C4-2B (cell line): ENCODE measurements around the gene CA5A.

ENCODE experiments used
- ZFX ChIP-seq: fragments of 450-650 bp; IDR thresholded peaks from 2 replicates; pipeline ENCODE4 v1.6.1; 2017
- TF ChIP-seq, protein P1 (sequence below): fragments of 450-650 bp; conservative IDR thresholded peaks from 2 replicates; pipeline ENCODE4 v1.5.1; 2017; ENCODE audit warnings: mild to moderate bottlenecking

DNA sequence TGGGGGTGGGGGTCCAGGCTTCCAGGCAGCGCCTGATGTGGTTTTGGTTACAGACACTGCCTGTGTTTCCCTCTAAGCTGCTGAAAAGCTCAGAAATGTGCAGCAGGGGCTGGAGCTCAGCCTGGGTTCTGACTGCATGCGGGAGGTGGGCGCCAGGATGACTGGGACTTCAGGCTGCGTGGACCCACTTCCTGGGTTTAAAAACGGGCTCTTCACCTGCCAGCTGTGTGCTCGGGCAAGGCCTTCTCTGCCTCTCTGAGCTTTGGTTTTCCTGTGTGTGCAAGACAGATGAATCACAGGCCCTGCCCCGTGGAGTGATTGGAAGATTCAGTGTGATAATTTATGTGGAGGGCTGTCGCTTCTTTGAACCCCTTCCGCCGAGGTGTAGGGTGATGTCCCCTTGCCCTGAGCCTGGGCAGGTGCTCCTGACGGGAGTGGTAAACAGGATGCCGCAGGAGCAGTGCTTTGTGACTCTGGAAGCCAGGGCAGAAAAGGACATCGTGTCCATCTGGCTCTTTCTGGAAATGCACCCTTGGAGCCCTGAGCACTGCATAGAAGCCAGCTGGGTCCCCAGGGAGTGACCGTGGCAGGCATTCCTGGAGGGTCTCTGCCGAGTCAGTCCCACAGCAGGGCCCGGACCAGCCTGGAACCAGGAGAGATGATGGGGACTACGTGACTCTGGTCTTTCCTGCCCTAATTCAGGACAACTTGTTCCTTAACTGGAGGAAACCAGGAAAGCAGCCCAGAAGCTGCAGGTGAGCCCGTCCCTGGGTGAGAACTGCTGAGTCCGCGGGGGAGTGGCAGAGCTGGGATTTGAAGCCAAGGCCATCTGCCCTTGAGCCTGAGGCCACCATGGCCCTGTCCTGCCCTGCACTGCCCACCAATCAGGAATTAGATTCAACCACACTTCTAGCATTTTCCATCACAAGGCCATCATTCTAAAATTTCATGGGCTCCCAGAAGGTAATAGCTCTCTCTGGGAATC is 38.5 kb downstream of the CA5A start:
- TF ChIP-seq, protein P1, sequence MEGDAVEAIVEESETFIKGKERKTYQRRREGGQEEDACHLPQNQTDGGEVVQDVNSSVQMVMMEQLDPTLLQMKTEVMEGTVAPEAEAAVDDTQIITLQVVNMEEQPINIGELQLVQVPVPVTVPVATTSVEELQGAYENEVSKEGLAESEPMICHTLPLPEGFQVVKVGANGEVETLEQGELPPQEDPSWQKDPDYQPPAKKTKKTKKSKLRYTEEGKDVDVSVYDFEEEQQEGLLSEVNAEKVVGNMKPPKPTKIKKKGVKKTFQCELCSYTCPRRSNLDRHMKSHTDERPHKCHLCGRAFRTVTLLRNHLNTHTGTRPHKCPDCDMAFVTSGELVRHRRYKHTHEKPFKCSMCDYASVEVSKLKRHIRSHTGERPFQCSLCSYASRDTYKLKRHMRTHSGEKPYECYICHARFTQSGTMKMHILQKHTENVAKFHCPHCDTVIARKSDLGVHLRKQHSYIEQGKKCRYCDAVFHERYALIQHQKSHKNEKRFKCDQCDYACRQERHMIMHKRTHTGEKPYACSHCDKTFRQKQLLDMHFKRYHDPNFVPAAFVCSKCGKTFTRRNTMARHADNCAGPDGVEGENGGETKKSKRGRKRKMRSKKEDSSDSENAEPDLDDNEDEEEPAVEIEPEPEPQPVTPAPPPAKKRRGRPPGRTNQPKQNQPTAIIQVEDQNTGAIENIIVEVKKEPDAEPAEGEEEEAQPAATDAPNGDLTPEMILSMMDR: no peak
- TF ChIP-seq ZFX: no peak
